ENCODE measurements around the gene GRB7. TPM values are rescaled to one million over a fixed set of nuclear protein-coding genes. Genes with fewer than 3 reads are reported as not detected.
"Not testable (repeated sequence)": the region's sequence is repeated elsewhere in the genome, so short reads cannot be mapped to it uniquely, and the experiment has no call there.

GRB7 gene
- polyA plus RNA-seq, 3 donors = 38.0 to 56.5 (median 53.2) TPM

DNA sequence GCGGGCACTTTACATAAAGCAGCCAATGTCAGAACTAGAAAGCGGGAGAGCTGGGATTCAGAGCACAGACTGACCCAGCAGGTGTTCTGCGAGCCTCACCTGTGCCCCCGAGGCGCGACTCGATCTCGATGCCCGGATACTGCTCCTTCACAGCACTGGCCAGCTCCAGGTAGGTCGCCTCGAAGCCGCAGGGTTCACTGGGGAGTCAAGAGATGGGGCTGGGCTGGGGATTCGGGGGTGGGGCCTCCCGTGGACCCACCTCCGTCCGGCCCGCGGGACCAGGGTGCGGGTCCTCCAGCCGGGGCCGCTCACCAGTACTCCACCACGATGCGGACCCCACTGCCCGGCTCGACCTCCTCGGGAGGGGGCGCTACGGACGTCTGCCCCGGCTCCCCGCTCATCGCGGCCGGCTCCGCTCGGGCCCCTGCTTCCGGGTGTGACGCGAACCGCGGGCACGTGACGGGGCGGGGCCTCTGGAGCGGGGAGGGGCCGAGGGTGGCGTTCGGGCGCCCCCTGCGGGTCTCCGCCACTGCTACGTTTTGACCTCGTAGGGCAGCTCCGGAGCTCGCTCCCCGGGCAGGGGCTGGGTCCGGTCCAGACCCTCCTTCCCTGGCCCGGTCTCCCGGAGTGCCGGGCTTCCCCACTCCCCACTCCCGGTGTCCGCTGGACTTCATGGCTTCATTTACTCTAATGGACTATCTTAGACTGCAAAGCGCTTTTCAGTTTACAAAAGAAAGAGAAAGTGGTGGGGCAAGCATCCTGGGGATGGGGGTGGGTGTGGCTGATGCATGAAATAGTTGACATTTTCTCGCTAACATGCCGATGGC, 7.4 kb upstream of the GRB7 start, which contains the start of gene MIEN1:
Gene MIEN1, minus strand, starts transcription at position 438 of the 827 bp plus-strand sequence. Its CDS starts 37 bp downstream, at position 401.
- DNase-seq = no peak

DNA sequence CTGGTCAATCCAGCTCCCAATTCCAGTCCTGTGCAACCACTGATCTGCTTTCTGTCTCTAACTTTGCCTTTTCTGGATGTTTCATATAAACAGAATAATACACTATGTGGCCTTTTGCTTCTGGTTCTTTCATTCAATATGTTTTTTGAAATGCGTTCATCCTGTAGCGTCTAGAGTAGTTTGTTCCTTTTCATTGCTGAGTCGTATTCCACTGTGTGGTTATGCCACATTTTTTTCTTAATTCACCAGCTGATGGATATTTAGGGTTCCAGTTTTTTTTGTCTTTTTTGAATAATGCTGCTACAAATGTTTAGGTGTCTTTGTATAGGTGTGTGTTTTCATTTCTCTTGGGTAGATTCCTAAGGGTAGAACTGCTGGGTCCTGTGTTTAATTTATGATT, 5.2 kb upstream of the GRB7 start:
- DNase-seq = no peak

DNA sequence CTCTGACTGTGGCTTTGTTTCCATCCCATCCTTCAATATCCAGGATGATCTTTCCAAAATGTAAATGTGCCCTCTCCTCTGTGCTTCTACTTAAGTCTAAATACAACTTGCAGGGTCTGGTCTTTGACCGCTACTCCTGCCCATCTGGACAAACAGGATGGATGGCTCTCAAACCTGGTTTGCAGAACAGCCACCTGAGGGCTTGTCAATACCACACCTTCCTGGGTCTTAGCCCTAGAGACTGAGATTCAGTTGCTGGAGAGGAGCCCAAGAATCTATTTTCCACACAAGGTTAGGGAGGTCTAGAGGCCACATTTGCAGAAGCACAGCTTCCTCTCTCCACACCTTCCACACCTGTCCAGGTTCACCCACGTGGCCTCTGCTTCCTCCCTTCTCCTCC, 1.9 kb upstream of the GRB7 start:
- no peak for DNase-seq

DNA sequence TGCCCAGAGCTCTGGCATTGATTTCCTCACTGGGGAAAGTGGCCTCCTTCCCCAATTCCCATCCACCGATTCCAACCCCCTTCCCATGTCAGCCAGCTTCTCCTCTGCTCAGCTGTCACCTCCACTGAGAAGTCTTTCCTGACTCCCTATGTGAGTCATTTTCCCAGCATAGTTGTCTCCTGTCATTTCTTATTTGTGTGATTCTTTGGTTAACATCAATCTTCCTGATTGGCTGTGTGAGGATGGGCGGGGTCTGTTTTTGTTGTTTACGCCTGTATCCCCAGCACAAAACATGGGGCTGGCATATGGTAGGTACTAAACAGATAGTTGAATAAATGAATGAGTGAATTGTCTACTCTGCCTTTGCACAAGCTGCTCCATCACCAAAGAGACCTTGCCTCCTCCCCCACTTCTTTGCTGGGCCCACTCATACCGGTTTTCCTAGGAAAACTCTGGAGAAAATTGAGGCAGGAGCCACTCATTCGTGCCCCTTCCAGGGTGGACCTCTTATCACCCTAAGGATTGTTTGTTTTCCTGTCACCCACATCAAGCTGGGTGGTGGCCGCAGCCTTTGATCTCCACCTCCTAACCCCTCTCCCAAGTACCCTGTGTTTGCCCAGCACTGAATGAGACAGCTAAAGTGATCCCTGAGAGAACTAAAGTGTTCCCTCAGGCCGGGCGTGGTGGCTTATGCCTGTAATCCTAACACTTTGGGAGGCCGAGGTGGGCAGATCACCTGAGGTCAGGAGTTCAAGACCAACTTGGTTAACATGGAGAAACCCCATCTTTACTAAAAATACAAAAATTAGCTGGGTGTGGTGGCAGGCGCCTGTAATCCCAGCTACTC, 1.2 kb upstream of the GRB7 start:
- DNase-seq = no peak

DNA sequence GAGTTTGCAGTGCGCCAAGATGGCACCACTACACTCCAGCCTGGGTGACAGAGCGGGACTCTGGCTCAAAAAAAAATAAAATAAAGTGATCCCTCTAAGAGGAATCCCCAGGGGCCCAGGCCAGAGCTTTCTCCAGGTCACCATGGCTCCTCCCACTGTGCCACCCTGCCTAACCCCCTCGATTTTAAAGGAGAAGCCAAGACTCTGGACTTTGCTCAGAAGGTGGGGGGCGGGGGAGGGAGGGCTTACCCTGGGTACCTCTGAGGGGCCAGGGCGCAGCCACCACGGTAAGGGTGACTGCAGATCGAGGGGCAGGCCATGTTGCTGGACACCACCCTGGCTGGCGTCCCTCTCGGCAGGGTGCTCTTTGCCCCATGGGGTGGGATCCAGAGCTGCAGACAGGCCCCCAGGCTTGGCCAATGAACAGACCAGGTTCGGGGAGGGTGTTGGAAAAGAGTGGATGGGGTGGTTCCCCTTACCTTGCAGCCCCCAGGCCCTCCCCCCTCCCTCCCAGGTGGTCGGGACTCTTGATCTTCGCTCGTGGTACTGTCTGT, 455 bp upstream of the GRB7 start:
- DNase-seq = no peak

DNA sequence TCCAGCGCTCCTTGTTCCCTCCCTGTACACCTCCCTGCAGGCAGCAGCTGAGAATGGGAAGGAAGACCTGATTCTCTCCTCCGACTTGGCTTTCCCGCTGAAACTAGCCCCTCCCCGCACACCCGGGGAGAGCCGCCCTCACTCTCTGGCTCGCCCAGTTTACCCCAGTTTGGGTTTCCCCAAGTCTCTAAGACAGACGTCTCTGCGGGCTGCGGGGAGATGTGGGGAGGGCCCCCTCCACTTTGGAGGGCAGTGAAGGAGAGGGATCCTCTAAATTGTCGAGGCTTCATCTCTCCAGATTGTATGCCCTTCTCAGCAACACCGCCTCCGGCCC, 797 bp downstream of the GRB7 start:
- no peak for DNase-seq

DNA sequence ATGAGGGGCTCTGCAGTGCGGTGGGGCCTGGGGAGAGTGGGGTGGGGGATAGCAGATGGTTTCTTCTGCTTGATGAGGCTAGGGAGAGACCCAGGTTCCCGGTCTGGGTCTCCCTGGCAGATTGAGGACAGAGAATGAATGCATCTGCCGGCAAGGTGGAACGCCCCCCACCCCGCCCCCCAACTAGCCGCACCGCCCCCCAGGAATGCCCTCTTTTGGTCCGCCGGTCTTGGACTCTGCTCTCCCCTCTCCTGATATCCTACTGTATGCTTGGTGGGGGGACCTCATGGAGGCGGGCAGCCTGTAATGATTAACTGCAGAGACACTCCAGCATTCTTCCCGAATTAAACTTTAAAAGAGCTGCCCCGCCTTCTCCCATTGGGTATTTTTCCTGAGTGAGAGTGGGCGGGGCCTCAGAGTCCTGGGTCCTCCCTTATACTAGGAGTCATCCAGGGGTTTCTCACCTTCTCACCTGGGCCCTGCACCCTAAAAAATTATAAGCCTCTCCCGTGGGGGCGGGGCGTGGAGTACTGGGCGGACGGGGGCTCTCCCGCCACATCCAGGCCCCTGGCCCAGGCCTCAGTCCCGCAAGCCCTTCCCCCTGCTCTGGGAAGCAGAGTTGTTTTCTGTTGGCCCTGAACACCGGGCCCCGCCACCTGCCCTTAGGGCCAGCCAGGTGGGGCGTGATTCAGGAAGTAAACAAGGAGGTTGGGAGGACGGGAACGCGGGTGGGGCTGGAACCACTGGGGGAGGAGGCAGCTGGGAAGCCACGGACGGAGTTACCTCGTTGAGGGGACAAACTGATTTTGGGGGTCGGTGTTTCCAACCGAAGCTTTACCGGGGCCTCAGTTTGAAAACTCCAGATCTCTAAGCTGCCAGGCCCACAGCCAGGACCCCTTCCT, 1.5 kb downstream of the GRB7 start:
- peak; percentile 88 for DNase-seq

DNA sequence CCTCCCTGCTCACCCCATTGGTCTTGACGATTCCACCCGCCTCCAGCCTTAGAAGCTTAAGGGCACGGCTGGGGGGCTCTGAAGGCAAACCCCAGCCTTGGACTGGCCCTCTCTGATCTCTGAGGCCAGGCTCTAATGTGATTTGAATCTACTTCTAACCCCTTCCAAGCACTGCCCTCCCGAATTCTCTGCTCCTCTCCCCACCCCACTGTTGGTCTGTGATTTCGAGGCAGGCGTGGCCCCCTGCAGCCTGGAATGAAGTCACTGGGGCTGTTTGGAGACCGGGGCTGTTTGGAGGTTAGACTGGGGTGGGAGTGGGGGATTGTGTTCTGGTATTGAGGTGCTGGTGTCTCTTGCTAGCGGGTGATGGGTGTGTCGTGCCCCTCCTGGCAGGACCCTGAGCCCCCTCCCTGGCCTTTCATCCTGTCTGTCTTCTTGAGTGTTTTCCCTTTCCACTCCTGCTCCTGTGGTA, 2.2 kb downstream of the GRB7 start:
- DNase-seq = no peak

DNA sequence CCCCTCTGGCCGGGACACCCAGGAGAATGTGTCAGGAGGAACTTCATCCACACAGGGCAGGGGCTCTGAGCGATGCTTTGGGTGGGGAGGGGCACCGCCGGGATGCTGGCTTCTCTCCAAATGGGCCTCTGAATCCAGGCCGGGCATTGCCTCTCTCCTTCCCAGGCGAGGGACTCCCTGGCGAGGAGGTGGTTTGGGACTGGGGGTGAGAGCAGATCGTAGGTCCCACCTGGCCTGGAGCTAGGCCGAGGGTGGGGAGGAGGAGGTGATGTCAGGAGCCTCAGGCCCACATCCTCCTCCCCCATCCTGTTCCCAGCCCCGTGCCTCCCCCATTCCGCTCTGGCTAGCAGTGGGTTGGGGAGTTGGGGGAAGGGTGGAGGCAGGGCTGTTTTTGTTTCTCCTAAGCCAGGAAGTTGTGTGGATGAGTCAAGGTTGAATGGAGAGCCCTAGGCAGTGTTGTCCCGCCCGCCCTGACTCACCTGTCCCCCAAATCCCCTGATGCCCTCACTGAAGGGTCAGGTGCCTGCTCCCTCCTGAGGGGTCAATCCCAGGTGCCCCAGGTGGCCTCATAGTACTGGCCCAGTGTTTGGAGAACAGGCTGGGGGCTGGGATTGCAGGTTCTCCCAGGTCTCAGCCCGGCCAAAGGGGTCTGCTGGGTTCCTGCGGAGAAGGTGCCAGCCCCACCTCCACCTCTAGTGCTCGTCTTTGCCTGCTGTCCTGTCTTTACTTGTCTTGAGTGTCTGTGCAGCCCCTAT, 2.8 kb downstream of the GRB7 start:
- DNase-seq = no peak

DNA sequence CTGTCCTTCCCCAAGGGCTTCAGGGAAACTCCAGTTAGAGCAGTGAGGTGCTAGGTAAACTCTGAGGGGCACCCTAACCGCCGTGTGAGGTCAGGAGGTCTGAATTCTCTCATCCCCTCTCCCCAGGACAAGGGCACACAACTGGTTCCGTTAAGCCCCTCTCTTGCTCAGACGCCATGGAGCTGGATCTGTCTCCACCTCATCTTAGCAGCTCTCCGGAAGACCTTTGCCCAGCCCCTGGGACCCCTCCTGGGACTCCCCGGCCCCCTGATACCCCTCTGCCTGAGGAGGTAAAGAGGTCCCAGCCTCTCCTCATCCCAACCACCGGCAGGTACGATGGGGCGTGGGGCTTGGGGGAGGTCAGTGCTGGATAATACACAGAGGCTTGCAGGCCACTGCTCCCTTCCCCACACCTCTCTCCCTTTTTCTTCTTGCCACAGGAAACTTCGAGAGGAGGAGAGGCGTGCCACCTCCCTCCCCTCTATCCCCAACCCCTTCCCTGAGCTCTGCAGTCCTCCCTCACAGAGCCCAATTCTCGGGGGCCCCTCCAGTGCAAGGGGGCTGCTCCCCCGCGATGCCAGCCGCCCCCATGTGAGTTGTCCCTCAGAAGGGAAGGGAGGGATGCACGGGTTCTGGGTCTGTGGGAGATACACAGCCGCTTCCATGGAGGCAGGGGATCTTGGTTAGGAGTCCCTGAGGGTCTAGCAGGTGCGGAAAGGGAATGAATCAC, 4.6 kb downstream of the GRB7 start:
- no peak for DNase-seq

DNA sequence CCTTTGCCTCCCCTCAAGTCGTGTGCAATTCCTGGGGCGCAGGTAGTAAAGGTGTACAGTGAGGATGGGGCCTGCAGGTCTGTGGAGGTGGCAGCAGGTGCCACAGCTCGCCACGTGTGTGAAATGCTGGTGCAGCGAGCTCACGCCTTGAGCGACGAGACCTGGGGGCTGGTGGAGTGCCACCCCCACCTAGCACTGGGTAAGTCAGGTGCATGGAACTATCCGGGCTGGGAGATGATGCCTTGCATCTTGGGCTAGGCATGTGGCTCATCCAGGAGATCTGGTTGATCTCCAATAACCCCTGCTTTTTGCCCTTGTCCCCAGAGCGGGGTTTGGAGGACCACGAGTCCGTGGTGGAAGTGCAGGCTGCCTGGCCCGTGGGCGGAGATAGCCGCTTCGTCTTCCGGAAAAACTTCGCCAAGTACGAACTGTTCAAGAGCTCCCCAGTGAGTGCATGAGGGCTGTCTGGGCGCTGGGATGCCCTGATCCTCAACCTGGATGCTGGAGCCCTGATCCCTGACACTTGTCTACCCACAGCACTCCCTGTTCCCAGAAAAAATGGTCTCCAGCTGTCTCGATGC, 5.2 kb downstream of the GRB7 start:
- no peak for DNase-seq

DNA sequence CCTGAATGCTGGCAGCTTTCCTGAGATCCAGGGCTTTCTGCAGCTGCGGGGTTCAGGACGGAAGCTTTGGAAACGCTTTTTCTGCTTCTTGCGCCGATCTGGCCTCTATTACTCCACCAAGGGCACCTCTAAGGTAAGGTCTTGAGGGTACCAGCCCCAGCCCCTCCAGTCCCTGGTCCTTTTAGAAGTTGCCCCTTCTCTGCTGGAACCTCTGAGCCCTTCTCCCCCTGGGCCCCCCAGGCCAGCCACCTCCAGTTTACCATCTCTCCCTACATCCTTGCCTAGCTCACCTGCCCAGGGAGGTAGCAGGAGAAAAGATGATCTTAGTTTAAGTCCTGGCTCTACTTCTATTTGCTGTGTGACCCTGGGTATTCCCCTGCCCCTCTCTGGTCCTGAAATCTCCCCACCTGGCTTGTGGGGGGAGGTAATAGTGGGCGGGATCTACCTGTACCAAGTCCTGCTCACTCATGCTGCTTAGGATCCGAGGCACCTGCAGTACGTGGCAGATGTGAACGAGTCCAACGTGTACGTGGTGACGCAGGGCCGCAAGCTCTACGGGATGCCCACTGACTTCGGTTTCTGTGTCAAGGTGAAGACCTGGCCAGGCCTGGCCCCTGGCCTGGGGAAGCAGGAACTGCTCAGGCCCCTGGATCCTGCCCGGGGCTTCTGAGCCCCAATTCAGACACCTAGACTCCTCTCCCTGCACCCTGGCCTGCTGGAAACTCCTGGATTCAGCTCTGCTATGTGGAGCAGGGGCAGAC, 6.5 kb downstream of the GRB7 start:
- DNase-seq = no peak

DNA sequence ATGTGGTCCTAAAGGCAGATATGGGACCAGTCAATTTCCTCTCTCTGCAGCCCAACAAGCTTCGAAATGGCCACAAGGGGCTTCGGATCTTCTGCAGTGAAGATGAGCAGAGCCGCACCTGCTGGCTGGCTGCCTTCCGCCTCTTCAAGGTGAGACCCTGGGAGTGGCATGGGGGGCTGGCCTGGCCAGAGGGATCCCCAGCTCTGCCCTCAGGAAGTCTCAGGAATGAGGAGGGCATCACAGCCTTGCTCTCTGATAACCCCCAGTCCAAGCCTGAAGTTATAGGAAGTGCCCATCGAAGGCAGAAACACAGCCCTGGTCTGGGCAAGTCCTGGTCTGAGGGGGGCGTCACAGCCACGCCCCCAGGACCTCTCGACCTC, 7.1 kb downstream of the GRB7 start:
- DNase-seq = no peak

DNA sequence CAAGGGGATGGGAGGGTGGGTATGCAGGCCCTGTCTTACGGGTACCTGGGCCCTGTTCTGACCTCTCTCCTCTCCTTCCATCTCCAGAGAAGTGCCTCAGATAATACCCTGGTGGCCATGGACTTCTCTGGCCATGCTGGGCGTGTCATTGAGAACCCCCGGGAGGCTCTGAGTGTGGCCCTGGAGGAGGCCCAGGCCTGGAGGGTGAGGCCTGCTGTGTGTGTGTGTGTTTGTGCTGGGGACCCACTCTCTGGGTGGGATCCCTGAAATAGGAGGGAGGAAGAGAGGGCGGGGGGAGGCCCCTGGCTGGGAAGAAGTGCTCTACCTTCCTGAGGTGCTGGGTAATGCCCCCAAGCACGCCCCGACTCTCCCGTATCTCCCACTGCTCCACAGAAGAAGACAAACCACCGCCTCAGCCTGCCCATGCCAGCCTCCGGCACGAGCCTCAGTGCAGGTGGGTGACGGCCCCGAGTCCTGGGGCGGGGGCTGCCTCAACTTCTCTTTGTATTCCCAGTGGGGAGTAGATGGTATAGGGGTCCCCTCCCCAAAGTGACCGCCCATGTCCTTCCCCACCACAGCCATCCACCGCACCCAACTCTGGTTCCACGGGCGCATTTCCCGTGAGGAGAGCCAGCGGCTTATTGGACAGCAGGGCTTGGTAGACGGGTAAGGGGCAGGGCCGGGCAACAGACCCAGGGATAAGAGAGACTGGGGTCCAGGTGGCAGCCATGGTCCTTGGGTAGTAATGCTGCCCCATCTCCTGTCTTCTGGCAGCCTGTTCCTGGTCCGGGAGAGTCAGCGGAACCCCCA, 7.8 kb downstream of the GRB7 start:
- no peak for DNase-seq

DNA sequence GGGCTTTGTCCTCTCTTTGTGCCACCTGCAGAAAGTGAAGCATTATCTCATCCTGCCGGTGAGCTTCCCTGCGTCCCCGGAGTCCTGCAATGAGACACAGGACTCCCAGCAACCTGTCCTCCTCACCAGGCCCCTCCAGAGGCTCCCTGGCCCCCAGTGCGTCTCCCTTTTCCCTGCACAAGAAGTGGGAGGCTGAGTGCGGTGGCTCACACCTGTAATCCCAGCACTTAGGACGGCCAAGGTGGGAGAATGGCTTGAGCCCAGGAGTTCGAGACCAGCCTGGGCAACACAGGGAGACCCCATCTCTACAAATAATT, 8.4 kb downstream of the GRB7 start:
- no peak for DNase-seq

DNA sequence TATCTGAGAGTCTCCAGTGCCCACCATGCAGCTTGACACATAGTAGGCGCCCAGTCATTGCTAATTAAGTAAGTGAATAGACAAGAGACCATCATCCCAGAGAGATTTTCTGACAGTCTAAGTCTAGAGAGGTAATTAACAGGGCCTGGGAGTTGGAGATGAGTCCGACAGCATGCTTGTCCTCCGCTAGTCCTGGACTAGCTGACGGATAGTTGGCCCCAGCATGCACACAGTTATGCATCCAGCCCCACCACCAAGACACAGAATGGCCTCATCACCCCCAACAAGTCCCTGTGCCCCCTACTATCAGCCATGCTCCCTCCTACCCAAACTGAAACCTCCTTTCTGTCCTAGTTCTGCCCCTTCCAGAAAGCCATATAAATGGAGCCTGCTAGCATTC, 10.0 kb downstream of the GRB7 start:
- no peak for DNase-seq

DNA sequence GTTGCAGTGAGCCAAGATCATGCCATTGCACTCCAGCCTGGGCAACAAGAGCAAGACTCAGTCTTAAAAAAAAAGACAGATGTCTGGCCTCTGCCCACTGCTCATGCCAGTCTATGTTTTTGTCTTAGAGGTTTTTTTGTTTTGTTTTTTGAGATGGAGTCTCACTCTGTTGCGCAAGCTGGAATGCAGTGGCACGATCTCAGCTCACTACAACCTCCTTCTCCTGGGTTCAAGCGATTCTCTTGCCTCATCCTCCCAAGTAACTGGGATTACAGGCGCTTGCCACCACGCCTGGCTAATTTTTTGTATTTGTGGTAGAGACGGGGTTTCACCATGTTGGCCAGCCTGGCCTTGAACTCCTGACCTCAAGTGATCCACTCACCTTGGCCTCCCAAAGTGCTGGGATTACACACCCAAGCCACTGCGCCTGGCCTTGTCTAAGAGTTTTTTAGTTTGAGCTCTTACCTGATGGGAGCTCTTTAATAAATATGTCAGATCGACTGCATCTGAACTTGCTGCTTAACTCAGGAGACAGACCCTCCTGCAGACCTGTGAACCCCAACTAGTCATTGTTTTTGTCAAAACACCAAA, 10.8 kb downstream of the GRB7 start:
- not testable (repeated sequence) for DNase-seq
